HepG2 (cell line): Measurements from ENCODE around the gene GRIK4. TPM values are rescaled to one million over a fixed set of nuclear protein-coding genes. Genes with fewer than 3 reads are reported as not detected.

Experiments
- AGO1 ChIP-seq: fragments of 200-400 bp; formaldehyde crosslinking; IDR thresholded peaks from 2 replicates; pipeline ENCODE4 v1.6.1; 2017; ENCODE audit warnings: mild to moderate bottlenecking, low read depth, low read length, moderate library complexity; ENCODE audit not compliant: poor library complexity, severe bottlenecking
- ATF2 ChIP-seq: sonication (generic); formaldehyde crosslinking; IDR thresholded peaks from 2 replicates; pipeline ENCODE4 v1.4.0; 2020; ENCODE audit warnings: missing genetic modification reagents
- CHD4 ChIP-seq: fragments of 200-600 bp; sonication (generic); IDR thresholded peaks from 2 replicates; pipeline ENCODE4 v1.7.0; 2017; ENCODE audit warnings: mild to moderate bottlenecking, low read length, borderline replicate concordance
- CREB1 ChIP-seq, 2 experiments: fragments of 450-650 bp in 1 of 2; IDR thresholded peaks; 2 replicates each; pipeline ENCODE4 v1.6.1; 2016 to 2017; ENCODE audit warnings: control low read depth in 1 of 2, mild to moderate bottlenecking in 1 of 2, missing compliant biosample characterization in 1 of 2, missing genetic modification characterization in 1 of 2
- FOXJ3 ChIP-seq: sonication (generic); formaldehyde crosslinking; IDR thresholded peaks from 2 replicates; pipeline ENCODE4 v1.4.0; 2020; ENCODE audit warnings: missing genetic modification reagents, mild to moderate bottlenecking, borderline replicate concordance
- HES4 ChIP-seq: sonication (generic); formaldehyde crosslinking; IDR thresholded peaks from 2 replicates; pipeline ENCODE4 v1.9.0; 2021; ENCODE audit warnings: mild to moderate bottlenecking, missing genetic modification reagents, borderline replicate concordance
- HNF4A ChIP-seq: sonication (generic); formaldehyde crosslinking; IDR thresholded peaks from 2 replicates; pipeline ENCODE4 v1.4.0; 2020; ENCODE audit warnings: missing genetic modification reagents
- JUN ChIP-seq: sonication (generic); formaldehyde crosslinking; IDR thresholded peaks from 2 replicates; pipeline ENCODE4 v1.4.0; 2020; ENCODE audit warnings: mild to moderate bottlenecking, missing genetic modification reagents
- KDM6A ChIP-seq: IDR thresholded peaks from 2 replicates; pipeline ENCODE4 v1.6.1; 2016; ENCODE audit warnings: low read depth
- KLF13 ChIP-seq: sonication (generic); formaldehyde crosslinking; IDR thresholded peaks from 2 replicates; pipeline ENCODE4 v1.4.0; 2020; ENCODE audit warnings: mild to moderate bottlenecking, missing genetic modification reagents
- NFYC ChIP-seq: IDR thresholded peaks from 2 replicates; pipeline ENCODE4 v1.6.1; 2016; ENCODE audit warnings: missing genetic modification reagents, missing compliant biosample characterization
- NKX3-1 ChIP-seq: sonication (generic); formaldehyde crosslinking; IDR thresholded peaks from 2 replicates; pipeline ENCODE4 v1.5.0; 2020; ENCODE audit warnings: missing genetic modification reagents
- PITX1 ChIP-seq: sonication (generic); formaldehyde crosslinking; IDR thresholded peaks from 2 replicates; pipeline ENCODE4 v1.5.1; 2020; ENCODE audit warnings: mild to moderate bottlenecking, missing genetic modification reagents
- TP53 ChIP-seq: sonication (generic); formaldehyde crosslinking; conservative IDR thresholded peaks from 2 replicates; pipeline ENCODE4 v1.4.0; 2020; ENCODE audit warnings: missing genetic modification reagents
- ZBTB7B ChIP-seq: sonication (generic); formaldehyde crosslinking; IDR thresholded peaks from 2 replicates; pipeline ENCODE4 v1.4.0; 2020; ENCODE audit warnings: missing genetic modification reagents
- ZFP41 ChIP-seq: sonication (generic); formaldehyde crosslinking; IDR thresholded peaks from 2 replicates; pipeline ENCODE4 v1.4.0; 2020; ENCODE audit warnings: mild to moderate bottlenecking, missing genetic modification reagents, borderline replicate concordance
- ZFYVE20 ChIP-seq: sonication (generic); formaldehyde crosslinking; IDR thresholded peaks from 2 replicates; pipeline ENCODE4 v1.8.0; 2023; ENCODE audit warnings: low read depth, mild to moderate bottlenecking, moderate library complexity, missing genetic modification reagents, borderline replicate concordance
- ZNF10 ChIP-seq: sonication (generic); formaldehyde crosslinking; IDR thresholded peaks from 2 replicates; pipeline ENCODE4 v1.4.0; 2020; ENCODE audit warnings: mild to moderate bottlenecking, low read depth, missing genetic modification reagents, borderline replicate concordance
- ZNF230 ChIP-seq: sonication (generic); formaldehyde crosslinking; IDR thresholded peaks from 2 replicates; pipeline ENCODE4 v1.4.0; 2020; ENCODE audit warnings: mild to moderate bottlenecking, missing genetic modification reagents
- ZNF317 ChIP-seq: sonication (generic); formaldehyde crosslinking; IDR thresholded peaks from 2 replicates; pipeline ENCODE4 v1.5.0; 2020; ENCODE audit warnings: mild to moderate bottlenecking, missing genetic modification reagents
- ZNF414 ChIP-seq: sonication (generic); formaldehyde crosslinking; IDR thresholded peaks from 2 replicates; pipeline ENCODE4 v1.5.0; 2020; ENCODE audit warnings: missing genetic modification reagents
- ZNF430 ChIP-seq: sonication (generic); formaldehyde crosslinking; IDR thresholded peaks from 2 replicates; pipeline ENCODE4 v1.9.0; 2021; ENCODE audit warnings: mild to moderate bottlenecking, missing genetic modification reagents
- ZNF556 ChIP-seq: sonication (generic); formaldehyde crosslinking; IDR thresholded peaks from 2 replicates; pipeline ENCODE4 v1.4.0; 2020; ENCODE audit warnings: mild to moderate bottlenecking, missing genetic modification reagents, borderline replicate concordance
- ZNF589 ChIP-seq: sonication (generic); formaldehyde crosslinking; conservative IDR thresholded peaks from 2 replicates; pipeline ENCODE4 v1.8.0; 2022; ENCODE audit warnings: mild to moderate bottlenecking, moderate library complexity, missing genetic modification reagents
- ZNF672 ChIP-seq: sonication (generic); formaldehyde crosslinking; IDR thresholded peaks from 2 replicates; pipeline ENCODE4 v1.8.1; 2022; ENCODE audit warnings: missing genetic modification reagents
- ZNF800 ChIP-seq: sonication (generic); formaldehyde crosslinking; IDR thresholded peaks from 2 replicates; pipeline ENCODE4 v1.4.0; 2020; ENCODE audit warnings: missing genetic modification reagents
- polyA plus RNA-seq, 8 experiments: library from polyadenylated mRNA; depleted of rRNA in 3 of 8; stranded (reverse) in 7 of 8; unstranded in 1 of 8; fragments of >200 nt; fragmentation: Illumina TruSeq in 4 of 8; extraction: Trizol in 4 of 8; gene quantifications; 2 replicates each; pipeline versions ENCODE4 v1.2.1 to v1.2.3, GENCODE V29; 2011 to 2016; ENCODE audit warnings: low read depth in 4 of 8, missing spikeins in 1 of 8, mixed read lengths in 1 of 8; ENCODE audit not compliant: insufficient read depth in 1 of 8
- total RNA-seq, 5 experiments: library from RNA; depleted of rRNA; stranded (reverse); fragments of >200 nt; fragmentation: Illumina TruSeq; extraction: Trizol; gene quantifications; 2 replicates each; pipeline ENCODE4 v1.2.3, GENCODE V29; 2016; ENCODE audit warnings: low read depth in 1 of 5

Gene GRIK4
- total and polyA plus RNA-seq, 2 of the 13 experiments (the other 11 are each of a cell fraction or from before 2014, with no cell fraction given), result 0.04 to 0.07 TPM

GRCh38 chr11:120547811-120548681 lies 36.5 kb downstream of the GRIK4 start (continued):
- TF ChIP-seq ZNF800 (CRISPR knock-in tag), result no peak
- TF ChIP-seq JUN (CRISPR knock-in tag), result peak; percentile 89
- TF ChIP-seq FOXJ3 (CRISPR knock-in tag), result no peak
- peak; percentile 59; the same call in 1 of the 2 replicates for TF ChIP-seq ZBTB7B (CRISPR knock-in tag)
- TF ChIP-seq ZNF317 (CRISPR knock-in tag), result peak; percentile 64
- no peak for TF ChIP-seq HES4 (CRISPR knock-in tag)
- no peak for TF ChIP-seq ATF2 (CRISPR knock-in tag)
- 0 out of 2 replicates have a peak, but pooled peaks have one; percentile 45 for TF ChIP-seq ZNF556 (CRISPR knock-in tag)
- TF ChIP-seq ZNF430 (CRISPR knock-in tag), result peak; percentile 24; the same call in 1 of the 2 replicates
- peak; percentile 34; the same call in 1 of the 2 replicates for TF ChIP-seq CREB1 (IDR thresholded peaks at IDR 0.05)
- no peak for TF ChIP-seq CREB1 (CRISPR knock-in tag; IDR thresholded peaks at IDR 0.05)
- no peak for TF ChIP-seq TP53 (CRISPR knock-in tag)
- no peak; the same call in 1 of the 2 replicates for TF ChIP-seq CHD4
- no peak for TF ChIP-seq ZNF10 (CRISPR knock-in tag)
- no peak for TF ChIP-seq ZNF230 (CRISPR knock-in tag)
- no peak for TF ChIP-seq ZNF589 (CRISPR knock-in tag)
- TF ChIP-seq PITX1 (CRISPR knock-in tag), result 0 out of 2 replicates have a peak, but pooled peaks have one; percentile 9
- TF ChIP-seq ZNF414 (CRISPR knock-in tag), result no peak
- no peak for TF ChIP-seq KLF13
- no peak for TF ChIP-seq AGO1
- TF ChIP-seq NFYC, result no peak
- no peak for TF ChIP-seq ZNF672 (CRISPR knock-in tag)
- no peak for TF ChIP-seq KDM6A (CRISPR knock-in tag)
- TF ChIP-seq NKX3-1, result no peak
- TF ChIP-seq ZFYVE20 (CRISPR knock-in tag), result no peak
- peak; percentile 46 for TF ChIP-seq HNF4A (CRISPR knock-in tag)
- no peak for TF ChIP-seq ZFP41
